ENCODE results near the gene LBR.
A peak's percentile ranks its signal among the peaks of the same experiment; 100 is the strongest.

LBR gene

DNA sequence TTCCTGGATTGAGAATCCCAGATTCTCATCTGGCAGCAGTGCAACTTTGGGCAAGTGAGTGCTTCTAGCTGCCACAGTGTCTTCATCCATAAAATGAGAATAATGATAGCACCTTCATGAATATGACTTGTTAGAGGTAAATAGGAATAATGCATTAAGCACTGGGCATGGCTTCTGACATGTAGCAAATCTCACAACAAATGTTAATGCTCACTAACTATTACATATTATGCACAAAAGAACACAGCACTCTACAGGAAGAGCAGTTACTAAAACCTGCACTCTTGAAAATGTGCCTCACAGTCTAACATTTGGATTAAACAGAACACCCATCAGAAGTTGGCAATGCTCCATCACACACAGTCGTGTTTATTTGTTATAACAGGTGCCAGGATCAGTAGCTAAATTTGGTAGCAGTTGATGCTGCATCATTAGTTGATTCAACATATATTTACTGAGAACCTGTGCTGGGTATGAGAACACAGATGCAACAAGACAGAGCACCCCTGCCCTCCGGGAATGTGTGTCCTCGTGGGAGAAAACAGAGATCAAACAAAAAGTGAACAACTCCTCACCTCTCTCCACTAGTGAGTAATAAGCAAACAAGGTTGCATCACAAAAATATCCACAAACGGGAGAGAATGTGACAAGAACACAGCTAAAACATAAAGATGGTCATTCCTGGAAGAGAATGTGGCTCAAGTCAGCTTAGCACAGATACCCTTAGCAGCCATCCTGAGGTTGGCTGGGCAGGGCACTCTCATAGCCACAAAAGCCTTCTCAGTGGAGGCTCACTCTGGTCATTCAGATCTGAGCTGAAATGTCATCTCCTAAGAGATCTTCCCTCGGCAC lies 26.2 kb upstream of the LBR start:
- peak; percentile 62 for ATAC-seq
- TF ChIP-seq CSDC2 (CRISPR knock-in tag; IDR thresholded peaks at IDR 0.05) (no peak), ZFP30 (CRISPR knock-in tag; IDR thresholded peaks at IDR 0.05) (no peak)

DNA sequence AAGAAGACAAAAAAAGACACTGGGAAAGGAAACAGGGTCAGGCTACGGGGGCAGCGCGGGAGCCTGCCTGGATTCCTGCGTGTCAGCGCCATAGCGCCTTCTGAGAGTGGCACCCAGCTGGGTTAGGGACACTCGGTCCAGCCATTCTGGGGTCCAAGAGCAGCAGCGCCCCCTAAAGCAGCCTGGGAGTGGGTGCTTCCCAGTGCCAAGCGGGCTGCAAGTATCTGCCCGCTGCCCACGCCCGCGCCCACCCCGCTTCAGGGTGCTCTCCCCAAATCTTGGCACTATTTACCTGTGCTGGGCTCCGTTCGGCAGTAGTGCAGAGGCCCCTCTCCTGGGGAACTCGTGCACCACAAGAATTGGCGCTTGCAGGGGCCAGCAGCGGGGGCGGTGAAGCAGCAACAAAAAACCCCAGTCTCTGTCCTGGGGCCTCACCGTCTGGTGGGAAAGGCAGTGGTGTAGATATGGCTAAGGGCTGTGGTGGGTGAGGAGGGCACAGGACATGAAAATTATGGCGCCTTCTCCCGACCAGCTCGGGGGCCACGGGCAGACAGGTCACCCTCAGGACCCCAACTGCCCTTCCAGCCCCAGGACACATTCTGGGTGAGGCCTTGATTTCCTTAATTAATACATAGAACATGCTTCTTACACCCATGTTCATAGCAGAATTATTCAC lies 24.1 kb upstream of the LBR start:
- ATAC-seq = no peak
- TF ChIP-seq TCF4 (CRISPR knock-in tag; IDR thresholded peaks at IDR 0.05; ENCODE audit: borderline replicate concordance) (no peak), PPARA (CRISPR knock-in tag; IDR thresholded peaks at IDR 0.05; ENCODE audit: borderline replicate concordance) (no peak), CSDC2 (CRISPR knock-in tag; IDR thresholded peaks at IDR 0.05) (no peak), ESRRG (CRISPR knock-in tag; IDR thresholded peaks at IDR 0.05) (no peak), TOX (CRISPR knock-in tag; IDR thresholded peaks at IDR 0.05; ENCODE audit: borderline replicate concordance) (no peak), RARB (CRISPR knock-in tag; IDR thresholded peaks at IDR 0.05) (no peak), ZNF70 (CRISPR knock-in tag; IDR thresholded peaks at IDR 0.05) (no peak), ZFP3 (CRISPR knock-in tag; IDR thresholded peaks at IDR 0.05) (no peak), ZNF8 (CRISPR knock-in tag; IDR thresholded peaks at IDR 0.05) (no peak)
- TF ChIP-seq, protein P1, sequence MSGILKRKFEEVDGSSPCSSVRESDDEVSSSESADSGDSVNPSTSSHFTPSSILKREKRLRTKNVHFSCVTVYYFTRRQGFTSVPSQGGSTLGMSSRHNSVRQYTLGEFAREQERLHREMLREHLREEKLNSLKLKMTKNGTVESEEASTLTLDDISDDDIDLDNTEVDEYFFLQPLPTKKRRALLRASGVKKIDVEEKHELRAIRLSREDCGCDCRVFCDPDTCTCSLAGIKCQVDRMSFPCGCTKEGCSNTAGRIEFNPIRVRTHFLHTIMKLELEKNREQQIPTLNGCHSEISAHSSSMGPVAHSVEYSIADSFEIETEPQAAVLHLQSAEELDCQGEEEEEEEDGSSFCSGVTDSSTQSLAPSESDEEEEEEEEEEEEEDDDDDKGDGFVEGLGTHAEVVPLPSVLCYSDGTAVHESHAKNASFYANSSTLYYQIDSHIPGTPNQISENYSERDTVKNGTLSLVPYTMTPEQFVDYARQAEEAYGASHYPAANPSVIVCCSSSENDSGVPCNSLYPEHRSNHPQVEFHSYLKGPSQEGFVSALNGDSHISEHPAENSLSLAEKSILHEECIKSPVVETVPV (CRISPR knock-in tag; IDR thresholded peaks at IDR 0.05) = no peak
- TF ChIP-seq, protein P2, sequence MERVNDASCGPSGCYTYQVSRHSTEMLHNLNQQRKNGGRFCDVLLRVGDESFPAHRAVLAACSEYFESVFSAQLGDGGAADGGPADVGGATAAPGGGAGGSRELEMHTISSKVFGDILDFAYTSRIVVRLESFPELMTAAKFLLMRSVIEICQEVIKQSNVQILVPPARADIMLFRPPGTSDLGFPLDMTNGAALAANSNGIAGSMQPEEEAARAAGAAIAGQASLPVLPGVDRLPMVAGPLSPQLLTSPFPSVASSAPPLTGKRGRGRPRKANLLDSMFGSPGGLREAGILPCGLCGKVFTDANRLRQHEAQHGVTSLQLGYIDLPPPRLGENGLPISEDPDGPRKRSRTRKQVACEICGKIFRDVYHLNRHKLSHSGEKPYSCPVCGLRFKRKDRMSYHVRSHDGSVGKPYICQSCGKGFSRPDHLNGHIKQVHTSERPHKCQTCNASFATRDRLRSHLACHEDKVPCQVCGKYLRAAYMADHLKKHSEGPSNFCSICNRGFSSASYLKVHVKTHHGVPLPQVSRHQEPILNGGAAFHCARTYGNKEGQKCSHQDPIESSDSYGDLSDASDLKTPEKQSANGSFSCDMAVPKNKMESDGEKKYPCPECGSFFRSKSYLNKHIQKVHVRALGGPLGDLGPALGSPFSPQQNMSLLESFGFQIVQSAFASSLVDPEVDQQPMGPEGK (CRISPR knock-in tag; IDR thresholded peaks at IDR 0.05; ENCODE audit: borderline replicate concordance) = no peak

DNA sequence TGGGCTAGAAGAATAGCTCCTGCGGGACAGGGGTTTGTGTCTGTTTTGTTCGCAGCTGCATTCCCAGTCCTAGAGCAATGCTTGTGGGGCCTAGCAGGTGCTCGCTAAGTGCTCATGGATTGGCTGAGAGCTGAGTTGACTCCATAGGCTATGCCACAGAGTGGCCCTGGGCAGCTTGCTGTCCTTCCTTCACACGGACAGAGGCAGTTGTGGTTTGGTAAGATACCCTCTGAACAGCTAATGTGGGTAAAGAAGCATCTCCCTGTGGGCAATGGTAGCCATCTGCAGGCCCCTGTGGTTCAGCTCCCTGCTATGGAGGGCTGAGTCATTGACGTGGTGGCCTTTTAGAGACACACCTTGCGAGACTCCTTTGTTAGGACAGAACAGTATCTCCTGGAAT lies 23.5 kb upstream of the LBR start:
- ATAC-seq = no peak
- TF ChIP-seq SNAI2 (CRISPR knock-in tag; IDR thresholded peaks at IDR 0.05) (no peak), ISL1 (CRISPR knock-in tag; IDR thresholded peaks at IDR 0.05) (no peak), TOX (CRISPR knock-in tag; IDR thresholded peaks at IDR 0.05; ENCODE audit: borderline replicate concordance) (no peak), ESRRG (CRISPR knock-in tag; IDR thresholded peaks at IDR 0.05) (no peak), RARB (CRISPR knock-in tag; IDR thresholded peaks at IDR 0.05) (no peak), ZNF8 (CRISPR knock-in tag; IDR thresholded peaks at IDR 0.05) (no peak), OSR1 (CRISPR knock-in tag; IDR thresholded peaks at IDR 0.05) (no peak), ARNTL (CRISPR knock-in tag; IDR thresholded peaks at IDR 0.05; ENCODE audit: borderline replicate concordance, low read depth) (no peak), ZNF70 (CRISPR knock-in tag; IDR thresholded peaks at IDR 0.05) (no peak), BACH2 (CRISPR knock-in tag; IDR thresholded peaks at IDR 0.05; ENCODE audit: borderline replicate concordance) (no peak), CREB5 (CRISPR knock-in tag; IDR thresholded peaks at IDR 0.05; ENCODE audit: low read depth) (no peak), ZFP3 (CRISPR knock-in tag; IDR thresholded peaks at IDR 0.05) (no peak)
- TF ChIP-seq, protein P1 (CRISPR knock-in tag; IDR thresholded peaks at IDR 0.05) = no peak
- TF ChIP-seq, protein P2 (CRISPR knock-in tag; IDR thresholded peaks at IDR 0.05; ENCODE audit: borderline replicate concordance) = no peak
- TF ChIP-seq, protein P3, sequence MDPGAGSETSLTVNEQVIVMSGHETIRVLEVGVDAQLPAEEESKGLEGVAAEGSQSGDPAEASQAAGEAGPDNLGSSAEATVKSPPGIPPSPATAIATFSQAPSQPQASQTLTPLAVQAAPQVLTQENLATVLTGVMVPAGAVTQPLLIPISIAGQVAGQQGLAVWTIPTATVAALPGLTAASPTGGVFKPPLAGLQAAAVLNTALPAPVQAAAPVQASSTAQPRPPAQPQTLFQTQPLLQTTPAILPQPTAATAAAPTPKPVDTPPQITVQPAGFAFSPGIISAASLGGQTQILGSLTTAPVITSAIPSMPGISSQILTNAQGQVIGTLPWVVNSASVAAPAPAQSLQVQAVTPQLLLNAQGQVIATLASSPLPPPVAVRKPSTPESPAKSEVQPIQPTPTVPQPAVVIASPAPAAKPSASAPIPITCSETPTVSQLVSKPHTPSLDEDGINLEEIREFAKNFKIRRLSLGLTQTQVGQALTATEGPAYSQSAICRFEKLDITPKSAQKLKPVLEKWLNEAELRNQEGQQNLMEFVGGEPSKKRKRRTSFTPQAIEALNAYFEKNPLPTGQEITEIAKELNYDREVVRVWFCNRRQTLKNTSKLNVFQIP (CRISPR knock-in tag; IDR thresholded peaks at IDR 0.05; ENCODE audit: borderline replicate concordance, low read depth) = no peak
